PC-3 (cell line): Measurements from ENCODE around the gene EIF3B. TPM values are rescaled to one million over a fixed set of nuclear protein-coding genes. Genes with fewer than 3 reads are reported as not detected.

Experiments used
- ATAC-seq: fragments of 200-7000 bp; cut with Tn5 transposase; 2 replicates; pipeline ENCODE4 v1.9.1; 2020; ENCODE audit warnings: mild to moderate bottlenecking, moderate library complexity
- BruUV-seq: library from RNA; stranded (reverse); fragments of 400-500 nt; replicated peaks from 2 replicates; lab custom pipeline; 2021; lab: Mats Ljungman, UMichigan
- CTCF ChIA-PET: fragments of 300-600 bp; sonication (Branson Sonifier 250); formaldehyde crosslinking; loops from one replicate; lab custom pipeline; 2022; ENCODE audit warnings: antibody characterized with exemption; lab: Charles Lee
- POLR2A ChIA-PET: fragments of 300-600 bp; sonication (Branson Sonifier 250); formaldehyde crosslinking; loops from one replicate; lab custom pipeline; 2022; ENCODE audit warnings: antibody characterized with exemption; ENCODE audit not compliant: unreplicated experiment; lab: Charles Lee
- DNase-seq: peaks from one replicate; pipeline ENCODE4 v3.0.0-alpha.2; 2015
- H2AFZ ChIP-seq: fragments of 300-600 bp; sonication (generic); 2 replicates; pipeline ENCODE4 v1.6.0; 2016; ENCODE audit warnings: antibody characterized with exemption, low read length
- H3F3A ChIP-seq: fragments of 300-600 bp; sonication (generic); one replicate; pipeline ENCODE4 v1.6.0; 2017; ENCODE audit warnings: antibody characterized with exemption, low read length, control low read depth, mild to moderate bottlenecking; ENCODE audit not compliant: unreplicated experiment
- H3K27ac ChIP-seq: fragments of 300-600 bp; sonication (generic); 2 replicates; pipeline ENCODE4 v1.5.1; 2016; ENCODE audit warnings: mild to moderate bottlenecking, low read length
- H3K27me3 ChIP-seq: fragments of 300-600 bp; sonication (generic); 2 replicates; pipeline ENCODE4 v1.6.1; 2016; ENCODE audit warnings: low read length, mixed read lengths
- H3K36me3 ChIP-seq: fragments of 300-600 bp; sonication (generic); 2 replicates; pipeline ENCODE4 v1.6.1; 2016; ENCODE audit warnings: low read depth, mixed run types, low read length, mixed read lengths
- H3K4me1 ChIP-seq: fragments of 300-600 bp; sonication (generic); 2 replicates; pipeline ENCODE4 v1.5.1; 2016; ENCODE audit warnings: low read length; ENCODE audit not compliant: insufficient read depth
- H3K4me2 ChIP-seq: fragments of 300-600 bp; sonication (generic); 2 replicates; pipeline ENCODE4 v1.6.0; 2016; ENCODE audit warnings: low read length
- H3K4me3 ChIP-seq: fragments of 300-600 bp; sonication (generic); 2 replicates; pipeline ENCODE4 v1.5.1; 2016; ENCODE audit warnings: mild to moderate bottlenecking, low read length, mixed read lengths
- H3K79me2 ChIP-seq: fragments of 300-600 bp; sonication (generic); 2 replicates; pipeline ENCODE4 v1.6.1; 2017; ENCODE audit warnings: low read length, mixed read lengths
- H3K9ac ChIP-seq: fragments of 300-600 bp; sonication (generic); 2 replicates; pipeline ENCODE4 v1.6.0; 2016; ENCODE audit warnings: mild to moderate bottlenecking, low read length
- H3K9me2 ChIP-seq: fragments of 300-600 bp; sonication (generic); replicated peaks from 2 replicates; pipeline ENCODE4 v1.6.1; 2016; ENCODE audit warnings: mixed run types, low read length, mixed read lengths
- H3K9me3 ChIP-seq: fragments of 300-600 bp; sonication (generic); 2 replicates; pipeline ENCODE4 v1.6.1; 2016; ENCODE audit warnings: low read length, mixed read lengths
- H4K20me1 ChIP-seq: fragments of 300-600 bp; sonication (generic); 2 replicates; pipeline ENCODE4 v1.6.1; 2016; ENCODE audit warnings: low read length, mixed read lengths
- EZH2 ChIP-seq: fragments of 300-600 bp; sonication (generic); IDR thresholded peaks from one replicate; pipeline ENCODE4 v1.6.1; 2017; ENCODE audit warnings: antibody characterized with exemption, mild to moderate bottlenecking, low read length; ENCODE audit not compliant: unreplicated experiment
- EZH2phosphoT487 ChIP-seq: fragments of 300-600 bp; sonication (generic); IDR thresholded peaks from 2 replicates; pipeline ENCODE4 v1.6.1; 2018; ENCODE audit warnings: mild to moderate bottlenecking, antibody characterized with exemption, low read length, borderline replicate concordance
- intact Hi-C: fragments of 100-400 bp; cut with micrococcal nuclease; formaldehyde crosslinking; loops from 2 replicates; pipeline ENCODE4 v1.9.0; 2023
- total RNA-seq: library from RNA; depleted of rRNA; stranded (reverse); fragments of >200 nt; gene quantifications from 2 replicates; pipeline ENCODE4 v1.2.3, GENCODE V29; 2014
- TF ChIP-seq, protein P1 (sequence below): fragments of 300-600 bp; sonication (generic); conservative IDR thresholded peaks from 2 replicates; pipeline ENCODE4 v1.5.1; 2017; ENCODE audit warnings: antibody characterized with exemption, low read depth, mild to moderate bottlenecking, low read length

EIF3B gene
- total RNA-seq, 1 experiment from 2014 or later = 289 TPM

DNA sequence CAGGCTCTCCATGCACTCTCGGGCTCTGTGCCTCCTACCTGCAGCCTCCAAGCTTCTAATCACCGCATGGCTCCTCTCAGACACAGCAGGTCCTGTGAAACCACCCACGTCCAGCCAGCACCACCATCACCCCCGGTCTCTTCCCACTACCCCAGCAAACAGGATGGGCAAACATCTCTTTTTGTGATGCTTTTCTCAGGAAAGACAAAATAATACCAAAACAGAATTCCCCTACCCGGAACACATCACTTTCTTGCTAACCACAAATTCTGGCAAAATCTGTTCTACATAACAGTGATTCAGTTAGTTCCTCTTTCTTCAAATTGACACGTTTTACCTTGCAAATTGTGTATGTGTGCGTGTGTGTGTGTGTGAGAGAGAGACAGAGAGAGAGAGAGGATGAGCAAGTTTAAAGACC lies 46.9 kb upstream of the EIF3B start:
- Histone ChIP-seq H3K4me2 (no peak overlapping the region), H4K20me1 (no peaks in the 10 kb centered on the region), H3K9me2 (no peaks in the 10 kb centered on the region), H3K4me1 (peaks cover 31% of the 10 kb centered on the region), H2AFZ (no peak overlapping the region), H3K9ac (no peak overlapping the region), H3K79me2 (peaks cover 61% of the 10 kb centered on the region), H3F3A (no peaks in the 10 kb centered on the region), H3K27me3 (no peaks in the 10 kb centered on the region), H3K4me3 (no peak overlapping the region), H3K27ac (no peak overlapping the region), H3K9me3 (no peaks in the 10 kb centered on the region), H3K36me3 (no peaks in the 10 kb centered on the region)
- BruUV-seq = no TSS peak
- TF ChIP-seq, protein P1, sequence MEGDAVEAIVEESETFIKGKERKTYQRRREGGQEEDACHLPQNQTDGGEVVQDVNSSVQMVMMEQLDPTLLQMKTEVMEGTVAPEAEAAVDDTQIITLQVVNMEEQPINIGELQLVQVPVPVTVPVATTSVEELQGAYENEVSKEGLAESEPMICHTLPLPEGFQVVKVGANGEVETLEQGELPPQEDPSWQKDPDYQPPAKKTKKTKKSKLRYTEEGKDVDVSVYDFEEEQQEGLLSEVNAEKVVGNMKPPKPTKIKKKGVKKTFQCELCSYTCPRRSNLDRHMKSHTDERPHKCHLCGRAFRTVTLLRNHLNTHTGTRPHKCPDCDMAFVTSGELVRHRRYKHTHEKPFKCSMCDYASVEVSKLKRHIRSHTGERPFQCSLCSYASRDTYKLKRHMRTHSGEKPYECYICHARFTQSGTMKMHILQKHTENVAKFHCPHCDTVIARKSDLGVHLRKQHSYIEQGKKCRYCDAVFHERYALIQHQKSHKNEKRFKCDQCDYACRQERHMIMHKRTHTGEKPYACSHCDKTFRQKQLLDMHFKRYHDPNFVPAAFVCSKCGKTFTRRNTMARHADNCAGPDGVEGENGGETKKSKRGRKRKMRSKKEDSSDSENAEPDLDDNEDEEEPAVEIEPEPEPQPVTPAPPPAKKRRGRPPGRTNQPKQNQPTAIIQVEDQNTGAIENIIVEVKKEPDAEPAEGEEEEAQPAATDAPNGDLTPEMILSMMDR = no peak
- TF ChIP-seq EZH2phosphoT487 = no peak
- no peak for TF ChIP-seq EZH2
- ATAC-seq (no peak), DNase-seq (no peak)
- ChIA-PET CTCF (no interaction called here), POLR2A (no interaction called here)
- intact Hi-C loops = no loop called here

DNA sequence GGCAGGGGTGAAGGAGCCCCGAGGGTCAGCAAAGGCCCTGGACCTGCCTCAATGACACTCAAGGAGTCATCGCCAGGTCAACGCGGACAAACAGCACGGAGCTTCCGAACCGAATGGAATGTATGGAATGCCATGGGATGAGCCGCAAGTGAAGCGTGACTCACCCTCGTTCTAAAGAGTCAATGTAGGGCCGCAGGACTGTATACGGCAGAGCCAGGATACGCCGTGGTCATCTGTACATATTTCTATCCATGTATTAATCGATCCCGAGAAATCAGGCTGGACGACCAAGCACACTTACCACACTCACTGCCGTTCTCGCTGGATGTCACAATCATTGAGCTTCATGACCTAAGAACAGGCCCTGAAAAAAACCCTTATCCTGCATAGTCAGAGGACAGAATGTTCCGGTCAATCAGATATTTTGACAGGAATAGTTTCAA lies 44.7 kb upstream of the EIF3B start:
- H3K9ac ChIP-seq = peak overlapping the region; percentile 16; the same call in 1 of the 2 replicates
- H3K4me3 ChIP-seq = peak overlapping the region; percentile 48
- H2AFZ ChIP-seq = peak overlapping the region; percentile 27; the same call in 1 of the 2 replicates
- intact Hi-C loops = loop anchor here (5.0 kb wide), 1 partner anchor 48 kb away; no protein-coding TSS in a partner anchor
- TF ChIP-seq EZH2 = no peak
- no peak for TF ChIP-seq EZH2phosphoT487
- TF ChIP-seq, protein P1 = no peak
- peak; percentile 95 for DNase-seq
- H3K4me1 ChIP-seq = peaks cover 31% of the 10 kb centered on the region
- H3K79me2 ChIP-seq = peaks cover 68% of the 10 kb centered on the region
- H3K9me3 ChIP-seq = no peaks in the 10 kb centered on the region
- H3F3A ChIP-seq = no peaks in the 10 kb centered on the region
- H4K20me1 ChIP-seq = no peaks in the 10 kb centered on the region
- H3K27me3 ChIP-seq = no peaks in the 10 kb centered on the region
- ChIA-PET CTCF (interaction anchor here (0.5 to 1.0 kb wide), 3 partner anchors 38 to 135 kb away, joined by 3 to 7 read pairs (median 6); no protein-coding TSS in a partner anchor), POLR2A (interaction anchor here (0.8 kb wide), 1 partner anchor 62 kb away, joined by 4 read pairs; no protein-coding TSS in a partner anchor)
- H3K27ac ChIP-seq = peak overlapping the region; percentile 51
- H3K9me2 ChIP-seq = no peaks in the 10 kb centered on the region
- ATAC-seq = peak; percentile 77
- peak overlapping the region; percentile 74 for H3K4me2 ChIP-seq
- no peaks in the 10 kb centered on the region for H3K36me3 ChIP-seq
- no TSS peak for BruUV-seq

DNA sequence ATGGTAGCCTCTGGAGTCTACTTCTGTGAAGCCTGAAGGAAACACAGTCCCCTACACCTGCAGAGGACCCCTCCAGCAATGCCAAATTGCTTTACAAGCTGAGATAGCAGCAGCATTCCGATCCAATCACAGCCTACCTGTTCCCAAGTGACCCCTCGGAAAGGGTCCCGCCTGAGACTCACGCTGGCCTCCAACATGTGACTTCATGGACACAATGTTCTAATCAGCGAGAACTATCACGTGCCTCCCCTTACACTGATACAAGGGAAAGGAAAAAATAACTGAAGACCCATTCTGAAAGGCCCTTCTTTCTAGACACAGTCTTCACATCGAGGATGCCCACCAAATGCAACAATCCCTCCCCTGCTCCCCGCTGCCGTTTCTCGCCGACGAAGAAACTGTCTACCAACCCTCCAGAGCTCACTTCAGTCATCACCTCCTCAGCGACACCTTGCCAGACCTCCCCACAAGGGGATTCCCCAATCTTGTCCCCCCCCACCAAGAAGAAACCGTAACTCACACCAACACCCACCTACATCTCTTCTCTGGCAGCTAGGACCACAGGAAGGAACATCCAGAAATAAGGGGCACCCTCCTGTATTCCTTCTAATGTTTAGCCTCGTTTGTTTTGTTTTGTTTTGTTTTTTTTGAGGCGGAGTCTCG lies 42.2 kb upstream of the EIF3B start:
- Histone ChIP-seq H3K9me3 (no peaks in the 10 kb centered on the region), H3K4me1 (peaks cover 24% of the 10 kb centered on the region), H3F3A (no peaks in the 10 kb centered on the region), H4K20me1 (no peaks in the 10 kb centered on the region), H3K9ac (no peak overlapping the region), H3K27me3 (no peaks in the 10 kb centered on the region), H3K4me3 (no peak overlapping the region), H3K79me2 (peaks cover 48% of the 10 kb centered on the region), H3K9me2 (no peaks in the 10 kb centered on the region), H3K27ac (no peak overlapping the region), H3K4me2 (no peak overlapping the region), H3K36me3 (no peaks in the 10 kb centered on the region), H2AFZ (no peak overlapping the region)
- DNase-seq (no peak), ATAC-seq (no peak)
- TSS peak; percentile 51 for BruUV-seq
- CTCF ChIA-PET = no interaction called here
- POLR2A ChIA-PET = no interaction called here
- intact Hi-C loops = loop anchor here (5.0 kb wide), 1 partner anchor 50 kb away; no protein-coding TSS in a partner anchor
- TF ChIP-seq EZH2phosphoT487 (no peak), EZH2 (no peak)
- TF ChIP-seq, protein P1 = no peak
